ENCODE data around the gene TTK.
A peak's percentile ranks its signal among the peaks of the same experiment; 100 is the strongest.

The TTK gene

GRCh38 chr6:80003826-80004172, 650 bp upstream of the TTK start:
- peak overlapping the region; percentile 86 for H3K4me3 ChIP-seq (ENCODE audit: low read length)
- TF ChIP-seq CTCF (conservative IDR thresholded peaks at IDR 0.05; ENCODE audit: low read depth, low read length): no peak
- DNase-seq (ENCODE audit: low read depth): peak; percentile 8

- TF ChIP-seq CTCF (conservative IDR thresholded peaks at IDR 0.05; ENCODE audit: low read depth, low read length): no peak
- peak overlapping the region; percentile 86 for H3K4me3 ChIP-seq (ENCODE audit: low read length)
- DNase-seq (ENCODE audit: low read depth): no peak
Measured at GRCh38 chr6:80005406-80005805, 957 bp downstream of the TTK start.

- no peak for DNase-seq (ENCODE audit: low read depth)
- no peak for TF ChIP-seq CTCF (conservative IDR thresholded peaks at IDR 0.05; ENCODE audit: low read depth, low read length)
- no peak overlapping the region for H3K4me3 ChIP-seq (ENCODE audit: low read length)
Measured at GRCh38 chr6:80006541-80006940, 2.1 kb downstream of the TTK start.

GRCh38 chr6:80009531-80009930, 5.1 kb downstream of the TTK start:
- no peak overlapping the region for H3K4me3 ChIP-seq (ENCODE audit: low read length)
- no peak for TF ChIP-seq CTCF (conservative IDR thresholded peaks at IDR 0.05; ENCODE audit: low read depth, low read length)
- DNase-seq (ENCODE audit: low read depth): no peak

- H3K4me3 ChIP-seq (ENCODE audit: low read length): no peak overlapping the region
Measured at GRCh38 chr6:80010288-80010687, 5.8 kb downstream of the TTK start.

GRCh38 chr6:80015839-80016435, 11.5 kb downstream of the TTK start:
- TF ChIP-seq CTCF (conservative IDR thresholded peaks at IDR 0.05; ENCODE audit: low read depth, low read length): no peak
- no peak overlapping the region for H3K4me3 ChIP-seq (ENCODE audit: low read length)
- no peak for DNase-seq (ENCODE audit: low read depth)

More at GRCh38 chr6:80010288-80010687, 5.8 kb downstream of the TTK start:
- TF ChIP-seq CTCF (conservative IDR thresholded peaks at IDR 0.05; ENCODE audit: low read depth, low read length): peak; percentile 22
- DNase-seq (ENCODE audit: low read depth): no peak

GRCh38 chr6:80020381-80021120, 16.1 kb downstream of the TTK start:
- no peak overlapping the region for H3K4me3 ChIP-seq (ENCODE audit: low read length)
- TF ChIP-seq CTCF (conservative IDR thresholded peaks at IDR 0.05; ENCODE audit: low read depth, low read length): no peak
- no peak for DNase-seq (ENCODE audit: low read depth)

Measured in retinal pigment epithelial cell (primary cell).